IMR-90 (cell line): ENCODE data around the gene BBIP1. TPM values are rescaled to one million over a fixed set of nuclear protein-coding genes. Genes with fewer than 3 reads are reported as not detected.

ENCODE experiments used
- ATAC-seq: fragments of 200-7000 bp; cut with Tn5 transposase; 2 replicates; pipeline ENCODE4 v1.9.1; 2020; ENCODE audit warnings: low read depth, mild to moderate bottlenecking, moderate library complexity
- BruUV-seq: library from RNA; stranded (reverse); fragments of 400-500 nt; replicated peaks from 2 replicates; lab custom pipeline; 2021; lab: Mats Ljungman, UMichigan
- CTCF ChIA-PET: fragments of 300-600 bp; formaldehyde crosslinking; extraction: SDS; loops from one replicate; lab custom pipeline; 2021; ENCODE audit warnings: antibody characterized with exemption; lab: Yijun Ruan, JAX
- POLR2A ChIA-PET: fragments of 300-600 bp; sonication (Branson Sonifier 250); formaldehyde crosslinking; loops from one replicate; lab custom pipeline; 2022; ENCODE audit warnings: antibody characterized with exemption; ENCODE audit not compliant: unreplicated experiment; lab: Charles Lee
- DNase-seq: peaks from one replicate; pipeline ENCODE4 v3.0.0; 2013
- H2AFZ ChIP-seq: replicated peaks from 2 replicates; pipeline ENCODE3; 2013; ENCODE audit warnings: low read length, mild to moderate bottlenecking; ENCODE audit not compliant: poor library complexity
- H2AK5ac ChIP-seq: 2 replicates; pipeline ENCODE4 v1.6.1; 2013; ENCODE audit warnings: low read depth, low read length, inconsistent platforms
- H2AK9ac ChIP-seq: replicated peaks from 2 replicates; pipeline ENCODE3; 2013; ENCODE audit warnings: mild to moderate bottlenecking, low read depth, low read length, moderate library complexity; ENCODE audit not compliant: poor library complexity
- H2BK120ac ChIP-seq: 2 replicates; pipeline ENCODE4 v1.6.1; 2013; ENCODE audit warnings: low read depth, low read length, inconsistent platforms
- H2BK15ac ChIP-seq: 3 replicates; pipeline ENCODE4 v1.6.1; 2013; ENCODE audit warnings: low read depth, low read length, inconsistent platforms
- H2BK20ac ChIP-seq: 2 replicates; pipeline ENCODE4 v1.6.1; 2013; ENCODE audit warnings: low read depth, mild to moderate bottlenecking, inconsistent platforms, low read length, moderate library complexity
- H2BK5ac ChIP-seq: 2 replicates; pipeline ENCODE4 v1.6.1; 2013; ENCODE audit warnings: mild to moderate bottlenecking, low read depth, low read length, inconsistent platforms; ENCODE audit not compliant: poor library complexity, severe bottlenecking
- H3K14ac ChIP-seq: replicated peaks from 2 replicates; pipeline ENCODE4 v1.6.1; 2013; ENCODE audit warnings: low read depth, low read length, inconsistent platforms
- H3K18ac ChIP-seq: 2 replicates; pipeline ENCODE4 v1.6.1; 2013; ENCODE audit warnings: low read depth, low read length, control low read depth
- H3K23ac ChIP-seq: 2 replicates; pipeline ENCODE4 v1.6.1; 2013; ENCODE audit warnings: low read depth, low read length, inconsistent platforms
- H3K27ac ChIP-seq: 2 replicates; pipeline ENCODE4 v1.5.1; 2013; ENCODE audit warnings: mild to moderate bottlenecking, control low read depth, low read length; ENCODE audit not compliant: insufficient read depth
- H3K27me3 ChIP-seq: 2 replicates; pipeline ENCODE4 v1.6.1; 2013; ENCODE audit warnings: low read length; ENCODE audit not compliant: control insufficient read depth, insufficient read depth
- H3K36me3 ChIP-seq: 2 replicates; pipeline ENCODE4 v1.6.1; 2013; ENCODE audit warnings: low read length, mixed read lengths; ENCODE audit not compliant: control insufficient read depth, insufficient read depth
- H3K4ac ChIP-seq: 2 replicates; pipeline ENCODE4 v1.6.1; 2013; ENCODE audit warnings: low read depth, low read length, inconsistent platforms
- H3K4me1 ChIP-seq: 2 replicates; pipeline ENCODE4 v1.6.1; 2013; ENCODE audit warnings: low read length, mixed read lengths; ENCODE audit not compliant: control insufficient read depth, insufficient read depth
- H3K4me2 ChIP-seq: 2 replicates; pipeline ENCODE4 v1.6.1; 2013; ENCODE audit warnings: low read depth, mild to moderate bottlenecking, control low read depth, low read length, moderate library complexity
- H3K4me3 ChIP-seq: 2 replicates; pipeline ENCODE4 v1.5.1; 2013; ENCODE audit warnings: low read depth, mild to moderate bottlenecking, control low read depth, low read length, moderate library complexity; ENCODE audit not compliant: insufficient read depth
- H3K56ac ChIP-seq: 2 replicates; pipeline ENCODE4 v1.6.1; 2013; ENCODE audit warnings: low read length, inconsistent platforms; ENCODE audit not compliant: insufficient read depth; ENCODE audit errors: extremely low read depth
- H3K79me1 ChIP-seq, 2 experiments: 2 replicates each; pipeline ENCODE4 v1.6.1; 2013; ENCODE audit warnings: low read length in 2 of 2, inconsistent platforms in 1 of 2, low read depth in 1 of 2
- H3K9ac ChIP-seq: 2 replicates; pipeline ENCODE4 v1.6.1; 2013; ENCODE audit warnings: low read depth, low read length, control low read depth
- H3K9me1 ChIP-seq: 2 replicates; pipeline ENCODE4 v1.6.1; 2013; ENCODE audit warnings: low read length, inconsistent platforms; ENCODE audit not compliant: insufficient read depth
- H3K9me3 ChIP-seq: 2 replicates; pipeline ENCODE4 v1.6.1; 2013; ENCODE audit warnings: low read length; ENCODE audit not compliant: control insufficient read depth, insufficient read depth
- H4K20me1 ChIP-seq: 2 replicates; pipeline ENCODE4 v1.6.1; 2013; ENCODE audit warnings: low read length, inconsistent platforms; ENCODE audit not compliant: insufficient read depth
- H4K5ac ChIP-seq: 2 replicates; pipeline ENCODE4 v1.6.1; 2013; ENCODE audit warnings: mild to moderate bottlenecking, low read depth, low read length, control low read depth
- H4K8ac ChIP-seq, 2 experiments: 2 replicates each; pipeline ENCODE4 v1.6.1; 2013; ENCODE audit warnings: low read depth in 2 of 2, low read length in 2 of 2, control low read depth in 1 of 2, inconsistent platforms in 1 of 2
- H4K91ac ChIP-seq: 2 replicates; pipeline ENCODE4 v1.6.1; 2013; ENCODE audit warnings: low read depth, low read length, inconsistent platforms; ENCODE audit not compliant: insufficient read depth
- CEBPB ChIP-seq: IDR thresholded peaks from 2 replicates; pipeline ENCODE4 v1.6.1; 2012; ENCODE audit warnings: low read depth, low read length, improper control_type of control experiment
- CTCF ChIP-seq: conservative IDR thresholded peaks from 2 replicates; pipeline ENCODE4 v1.5.1; 2012; ENCODE audit warnings: mild to moderate bottlenecking, low read depth, low read length, improper control_type of control experiment
- ELK1 ChIP-seq: fragments of 150-350 bp; IDR thresholded peaks from 2 replicates; pipeline ENCODE4 v1.6.1; 2016; ENCODE audit warnings: low read depth, mild to moderate bottlenecking, low read length, moderate library complexity, borderline replicate concordance
- RAD21 ChIP-seq: IDR thresholded peaks from 2 replicates; pipeline ENCODE4 v1.6.1; 2012; ENCODE audit warnings: low read length, improper control_type of control experiment
- SMC3 ChIP-seq: fragments of 150-350 bp; IDR thresholded peaks from 2 replicates; pipeline ENCODE4 v1.6.1; 2016; ENCODE audit warnings: low read depth, mild to moderate bottlenecking, antibody characterized with exemption, low read length, moderate library complexity
- WGBS, 2 experiments: methylation state at CpG; one replicate each; pipeline versions ENCODE4 v1.1.5 to v1.1.7; 2013; ENCODE audit warnings: missing lambda C conversion rate in 2 of 2; ENCODE audit not compliant: insufficient read length in 1 of 2; ENCODE audit errors: extremely low coverage in 2 of 2; 5-methylcytosine and 5-hydroxymethylcytosine counted together
- dilution Hi-C: fragments of 300-500 bp; cut with HindIII; formaldehyde crosslinking; loops from one replicate; pipeline ENCODE4 v1.14.3; 2018; ENCODE audit warnings: low sequenced_read_pairs; ENCODE audit not compliant: unreplicated experiment
- in situ Hi-C: fragments of 300-500 bp; cut with MboI; formaldehyde crosslinking; loops from 3 replicates; pipeline ENCODE4 v1.14.3; 2019; ENCODE audit warnings: low sequenced_read_pairs, inconsistent platforms, mixed read lengths
- intact Hi-C: fragments of 100-400 bp; cut with micrococcal nuclease; formaldehyde crosslinking; loops from 2 replicates; pipeline ENCODE4 v1.10.0; 2022
- polyA plus RNA-seq, 3 experiments: library from polyadenylated mRNA; depleted of rRNA; stranded (reverse); fragments of >200 nt; gene quantifications; 2 replicates each; pipeline ENCODE4 v1.2.3, GENCODE V29; 2012; ENCODE audit warnings: low replicate concordance in 1 of 3
- total RNA-seq: library from RNA; depleted of rRNA; stranded (reverse); fragments of >200 nt; gene quantifications from 2 replicates; pipeline ENCODE4 v1.2.3, GENCODE V29; 2012

The BBIP1 gene
- total and polyA plus RNA-seq, 2 of the 4 experiments (the other 2 are of a cell fraction) = 17.4 to 19.9 TPM

GRCh38 chr10:110893559-110894179 lies 25.3 kb downstream of the BBIP1 start:
- ATAC-seq = peak; percentile 72
- ChIA-PET CTCF (interaction anchor here (0.6 to 1.6 kb wide), 7 partner anchors 9 to 244 kb away, joined by 3 to 8 read pairs (median 3); no protein-coding TSS in a partner anchor), POLR2A (no interaction called here)
- H3K4me1 ChIP-seq = peaks cover 6% of the 10 kb centered on the region
- H2BK5ac ChIP-seq = no peak overlapping the region
- no peak overlapping the region for H4K8ac ChIP-seq
- no peak overlapping the region for H2BK15ac ChIP-seq
- no peak overlapping the region for H3K23ac ChIP-seq
- H2AK5ac ChIP-seq = no peak overlapping the region
- H2AFZ ChIP-seq = no peak overlapping the region
- no peaks in the 10 kb centered on the region for H3K9me1 ChIP-seq
- no peak overlapping the region for H3K4me3 ChIP-seq
- no peak overlapping the region for H3K56ac ChIP-seq
- no peaks in the 10 kb centered on the region for H3K27me3 ChIP-seq
- no peak overlapping the region for H3K27ac ChIP-seq
- DNase-seq = peak; percentile 46
- no peak overlapping the region for H4K91ac ChIP-seq
- H4K5ac ChIP-seq = no peak overlapping the region
- H3K9me3 ChIP-seq = no peaks in the 10 kb centered on the region
- no peak overlapping the region for H2BK120ac ChIP-seq
- dilution Hi-C loops = no loop called here
- H2AK9ac ChIP-seq = no peak overlapping the region
- no peak overlapping the region for H3K4ac ChIP-seq
- no CpG with 5 or more reads among the region's 4 CpGs for WGBS, 2 experiments
- intact Hi-C loops = loop anchor here (1.0 to 10.0 kb wide), 4 partner anchors 17 to 579 kb away; no protein-coding TSS in a partner anchor
- no peak overlapping the region for H3K4me2 ChIP-seq
- H3K79me1 ChIP-seq = peaks cover 4 to 5% of the 10 kb centered on the region in 2 experiments; a peak in 2 of 4 replicates
- TF ChIP-seq CTCF (peak; percentile 52), RAD21 (peak; percentile 48), CEBPB (peak; percentile 12; the same call in 1 of the 2 replicates), ELK1 (no peak), SMC3 (peak; percentile 61)
- H3K36me3 ChIP-seq = peaks cover 10% of the 10 kb centered on the region
- no TSS peak for BruUV-seq
- in situ Hi-C loops = loop anchor here (5.0 to 10.0 kb wide), 2 partner anchors 149 to 286 kb away; no protein-coding TSS in a partner anchor
- H2BK20ac ChIP-seq = no peak overlapping the region
- no peak overlapping the region for H3K14ac ChIP-seq
- H3K9ac ChIP-seq = no peak overlapping the region
- no peak overlapping the region for H3K18ac ChIP-seq
- H4K20me1 ChIP-seq = no peaks in the 10 kb centered on the region
